Adrenal gland (tissue), 5 donors: Measurements from ENCODE around the gene SMIM21.

Experiments
- POLR2A ChIP-seq, 2 donors: fragments of 450-650 bp; IDR thresholded peaks; one replicate each; pipeline ENCODE4 v1.6.1; 2017; ENCODE audit warnings: antibody characterized with exemption in 2 of 2, mild to moderate bottlenecking in 2 of 2, moderate library complexity in 1 of 2
- TF ChIP-seq, protein P1 (sequence below), 6 experiments: fragments of 450-650 bp in 4 of 6; fragments of 200-600 bp in 2 of 6; sonication (generic) in 1 of 6; IDR thresholded peaks; 1 replicate in 5 of 6; 2 replicates in 1 of 6; pipeline versions ENCODE4 v1.5.1 to v1.8.0; 2016 to 2021; ENCODE audit warnings: antibody characterized with exemption in 6 of 6, mild to moderate bottlenecking in 2 of 6, moderate library complexity in 1 of 6
- donor health status: DM: no; HTN: no; CAD: no.

DNA sequence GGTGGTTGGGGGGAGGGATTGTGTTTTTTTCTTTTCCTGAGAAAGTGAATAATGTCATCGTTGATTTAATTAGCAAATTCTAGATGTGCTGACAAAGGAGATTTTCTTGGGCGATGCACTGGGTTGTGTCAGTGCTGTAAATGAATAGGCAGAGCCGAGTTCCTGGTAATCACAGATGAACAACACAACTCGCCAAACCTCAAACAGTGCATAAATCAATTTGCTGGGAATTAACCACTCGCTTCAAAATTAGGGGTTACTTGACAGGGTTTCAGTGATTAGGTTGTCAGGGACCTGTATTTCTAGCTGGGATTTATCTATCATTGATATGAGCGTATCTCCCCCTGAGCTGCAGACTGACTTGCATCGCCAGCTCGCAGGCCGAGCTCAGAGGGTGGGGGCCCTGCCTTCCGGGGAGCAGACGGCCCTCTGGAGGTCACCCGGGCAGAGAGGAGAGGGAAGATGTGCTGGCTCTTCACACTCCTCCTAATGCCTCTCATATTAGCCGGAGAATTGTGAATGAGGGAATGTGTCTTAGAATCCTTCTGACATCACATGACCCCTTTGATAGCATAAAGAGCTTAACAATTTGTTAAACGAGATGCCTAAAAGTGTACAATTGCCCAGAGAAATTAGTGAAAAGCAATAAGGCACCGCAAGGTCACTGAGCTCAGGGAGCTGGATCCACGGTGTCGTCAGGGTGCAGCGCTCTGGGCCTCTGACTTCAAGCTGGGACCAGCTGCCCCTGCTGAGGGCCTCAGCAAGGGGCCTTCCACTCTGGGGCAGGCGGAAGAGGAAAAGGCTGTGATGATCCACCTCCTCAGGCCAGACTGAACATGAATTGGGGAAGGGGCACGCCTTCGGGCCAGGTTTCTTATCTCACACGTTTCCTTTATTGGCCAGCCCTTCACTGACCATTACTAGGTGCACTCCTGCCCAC, 48.9 kb downstream of the SMIM21 start:
- TF ChIP-seq, protein P1, sequence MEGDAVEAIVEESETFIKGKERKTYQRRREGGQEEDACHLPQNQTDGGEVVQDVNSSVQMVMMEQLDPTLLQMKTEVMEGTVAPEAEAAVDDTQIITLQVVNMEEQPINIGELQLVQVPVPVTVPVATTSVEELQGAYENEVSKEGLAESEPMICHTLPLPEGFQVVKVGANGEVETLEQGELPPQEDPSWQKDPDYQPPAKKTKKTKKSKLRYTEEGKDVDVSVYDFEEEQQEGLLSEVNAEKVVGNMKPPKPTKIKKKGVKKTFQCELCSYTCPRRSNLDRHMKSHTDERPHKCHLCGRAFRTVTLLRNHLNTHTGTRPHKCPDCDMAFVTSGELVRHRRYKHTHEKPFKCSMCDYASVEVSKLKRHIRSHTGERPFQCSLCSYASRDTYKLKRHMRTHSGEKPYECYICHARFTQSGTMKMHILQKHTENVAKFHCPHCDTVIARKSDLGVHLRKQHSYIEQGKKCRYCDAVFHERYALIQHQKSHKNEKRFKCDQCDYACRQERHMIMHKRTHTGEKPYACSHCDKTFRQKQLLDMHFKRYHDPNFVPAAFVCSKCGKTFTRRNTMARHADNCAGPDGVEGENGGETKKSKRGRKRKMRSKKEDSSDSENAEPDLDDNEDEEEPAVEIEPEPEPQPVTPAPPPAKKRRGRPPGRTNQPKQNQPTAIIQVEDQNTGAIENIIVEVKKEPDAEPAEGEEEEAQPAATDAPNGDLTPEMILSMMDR (IDR thresholded peaks at IDR 0.05): no peak
- no peak for TF ChIP-seq POLR2A (IDR thresholded peaks at IDR 0.05)
